Peyer's patch (tissue), 4 donors: ENCODE results near the gene AK4. TPM values are rescaled to one million over a fixed set of nuclear protein-coding genes. Genes with fewer than 3 reads are reported as not detected.

Experiments used
- DNase-seq, 3 donors: peaks; one replicate each; pipeline ENCODE4 v3.0.0-alpha.2; 2017 to 2019
- H3K27ac ChIP-seq, 4 donors: fragments of 200-600 bp; sonication (generic); one replicate each; pipeline ENCODE4 v1.5.1; 2016 to 2019
- H3K27me3 ChIP-seq, 2 donors: fragments of 200-600 bp; sonication (generic); one replicate each; pipeline ENCODE4 v1.5.1; 2019
- H3K36me3 ChIP-seq, 3 donors: fragments of 200-600 bp; sonication (generic); one replicate each; pipeline ENCODE4 v1.5.1; 2016 to 2019
- H3K4me1 ChIP-seq, 4 donors: fragments of 200-600 bp; sonication (generic); one replicate each; pipeline ENCODE4 v1.5.1; 2016 to 2019
- H3K4me3 ChIP-seq, 4 donors: fragments of 200-600 bp; sonication (generic); 1 replicate in 3 of 4; 2 replicates in 1 of 4; pipeline ENCODE4 v1.5.1; 2016 to 2019; ENCODE audit warnings: mild to moderate bottlenecking in 1 of 4
- H3K9me3 ChIP-seq, 4 donors: fragments of 200-600 bp; sonication (generic); one replicate each; pipeline ENCODE4 v1.5.1; 2016 to 2019; ENCODE audit warnings: mild to moderate bottlenecking in 1 of 4
- CTCF ChIP-seq, 6 experiments: fragments of 450-650 bp in 4 of 6; fragments of 200-600 bp in 2 of 6; sonication (generic) in 1 of 6; IDR thresholded peaks; one replicate each; pipeline ENCODE4 v1.5.1; 2017 to 2019; ENCODE audit warnings: antibody characterized with exemption in 6 of 6, mild to moderate bottlenecking in 3 of 6, moderate library complexity in 1 of 6
- POLR2A ChIP-seq, 2 donors: fragments of 450-650 bp; IDR thresholded peaks; one replicate each; pipeline ENCODE4 v1.5.1; 2017; ENCODE audit warnings: antibody characterized with exemption in 2 of 2, mild to moderate bottlenecking in 2 of 2, moderate library complexity in 2 of 2
- total RNA-seq, 4 donors: library from RNA; depleted of rRNA; stranded (reverse); fragments of >200 nt; gene quantifications; one replicate each; pipeline ENCODE4 v1.1.0, GENCODE V29; 2016

AK4 gene
- total RNA-seq, 4 donors from 2014 or later, result 4.8 to 12.2 (median 6.8) TPM

DNA sequence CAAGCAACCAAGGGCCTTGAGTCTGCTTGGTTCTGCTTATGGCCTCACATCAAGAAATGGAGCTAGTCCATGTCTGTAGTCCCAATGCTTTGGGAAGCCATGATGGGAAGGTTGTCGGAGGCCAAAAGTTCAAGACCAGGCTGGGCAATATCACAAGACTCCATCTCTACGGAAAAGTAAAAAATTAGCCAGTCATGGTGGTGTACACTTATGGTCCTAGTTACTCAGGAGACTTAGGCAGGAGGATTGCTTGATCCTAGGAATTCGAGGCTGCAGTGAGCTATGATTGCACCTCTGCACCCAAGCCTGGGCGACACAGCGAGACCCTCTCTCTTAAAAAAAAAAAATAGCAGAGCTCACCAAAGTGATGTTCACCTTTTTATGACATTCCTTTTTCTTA lies 81.2 kb downstream of the AK4 start:
- no peak for DNase-seq
- no peak for TF ChIP-seq CTCF (IDR thresholded peaks at IDR 0.05)
- no peak for TF ChIP-seq POLR2A (IDR thresholded peaks at IDR 0.05)
- Histone ChIP-seq H3K4me1 (no peaks in the 10 kb centered on the region), H3K27ac (no peak overlapping the region), H3K4me3 (no peak overlapping the region), H3K36me3 (no peaks in the 10 kb centered on the region), H3K27me3 (no peaks in the 10 kb centered on the region), H3K9me3 (no peaks in the 10 kb centered on the region)

GRCh38 chr1:65229754-65230339 lies 81.8 kb downstream of the AK4 start:
- Histone ChIP-seq H3K9me3 (no peaks in the 10 kb centered on the region), H3K27ac (no peak overlapping the region), H3K27me3 (no peaks in the 10 kb centered on the region), H3K4me1 (no peaks in the 10 kb centered on the region), H3K4me3 (no peak overlapping the region), H3K36me3 (no peaks in the 10 kb centered on the region)
- no peak for DNase-seq
- TF ChIP-seq POLR2A (IDR thresholded peaks at IDR 0.05), result no peak
- TF ChIP-seq CTCF (IDR thresholded peaks at IDR 0.05), result no peak

GRCh38 chr1:65230731-65231481 lies 82.9 kb downstream of the AK4 start:
- Histone ChIP-seq H3K27ac (no peak overlapping the region), H3K27me3 (no peaks in the 10 kb centered on the region), H3K4me3 (no peak overlapping the region), H3K4me1 (no peaks in the 10 kb centered on the region), H3K9me3 (no peaks in the 10 kb centered on the region), H3K36me3 (no peaks in the 10 kb centered on the region)
- TF ChIP-seq CTCF (IDR thresholded peaks at IDR 0.05) (no peak), POLR2A (IDR thresholded peaks at IDR 0.05) (no peak)
- DNase-seq, result no peak

- Histone ChIP-seq H3K27me3 (no peaks in the 10 kb centered on the region), H3K4me1 (no peaks in the 10 kb centered on the region), H3K4me3 (no peak overlapping the region), H3K9me3 (no peaks in the 10 kb centered on the region), H3K36me3 (no peaks in the 10 kb centered on the region), H3K27ac (no peak overlapping the region)
- no peak for DNase-seq
- TF ChIP-seq POLR2A (IDR thresholded peaks at IDR 0.05) (no peak), CTCF (IDR thresholded peaks at IDR 0.05) (no peak)
These were observed 83.8 kb downstream of the AK4 start for GRCh38 chr1:65231718-65232330.

DNA sequence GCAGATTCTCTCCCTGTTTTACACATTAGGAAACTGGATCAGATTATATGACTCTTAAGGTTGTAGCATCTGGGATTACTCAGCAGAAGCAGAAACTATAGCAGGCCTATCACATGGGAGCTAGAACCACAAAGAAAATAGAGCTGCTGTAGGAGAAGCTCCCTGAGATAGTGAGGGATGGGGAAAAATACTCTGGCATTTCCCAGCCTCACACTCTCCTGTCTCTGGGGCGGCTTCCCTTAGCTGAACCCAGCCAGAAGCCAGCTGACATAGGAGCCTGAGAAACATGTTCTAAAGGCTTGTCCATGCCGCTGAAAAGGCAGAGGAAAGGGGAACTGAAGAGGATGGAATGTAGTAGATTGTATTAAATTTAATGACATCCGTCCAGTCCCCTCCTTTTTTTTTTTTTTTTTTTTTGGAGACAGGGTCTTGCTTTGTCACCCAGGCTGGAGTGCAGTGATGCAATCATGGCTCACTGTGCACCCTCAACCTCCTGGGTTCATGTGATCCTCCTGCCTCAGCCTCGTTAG lies 84.5 kb downstream of the AK4 start:
- TF ChIP-seq POLR2A (IDR thresholded peaks at IDR 0.05) (no peak), CTCF (IDR thresholded peaks at IDR 0.05) (no peak)
- H3K4me1 ChIP-seq, result no peaks in the 10 kb centered on the region
- no peak overlapping the region for H3K4me3 ChIP-seq
- no peak for DNase-seq
- no peaks in the 10 kb centered on the region for H3K27me3 ChIP-seq
- no peaks in the 10 kb centered on the region for H3K9me3 ChIP-seq
- H3K36me3 ChIP-seq, result no peaks in the 10 kb centered on the region
- H3K27ac ChIP-seq, result no peak overlapping the region
